MM.1S (cell line): ENCODE results near the gene NTN1.

Source experiments
- DNase-seq: peaks from one replicate; pipeline ENCODE4 v3.0.0-alpha.2; 2015
- H2AFZ ChIP-seq: fragments of 300-600 bp; sonication (generic); 2 replicates; pipeline ENCODE4 v1.6.0; 2016; ENCODE audit warnings: antibody characterized with exemption, low read length
- H3F3A ChIP-seq: fragments of 300-600 bp; sonication (generic); 2 replicates; pipeline ENCODE4 v1.6.1; 2016; ENCODE audit warnings: mild to moderate bottlenecking, antibody characterized with exemption, low read length, moderate library complexity, mixed read lengths; ENCODE audit not compliant: insufficient read depth
- H3K27ac ChIP-seq: fragments of 300-600 bp; sonication (generic); 2 replicates; pipeline ENCODE4 v1.5.1; 2016; ENCODE audit warnings: mild to moderate bottlenecking, low read length
- H3K27me3 ChIP-seq: fragments of 300-600 bp; sonication (generic); replicated peaks from 2 replicates; pipeline ENCODE4 v1.6.0; 2016; ENCODE audit warnings: low read length; ENCODE audit not compliant: insufficient read depth
- H3K36me3 ChIP-seq: fragments of 300-600 bp; sonication (generic); replicated peaks from 2 replicates; pipeline ENCODE4 v1.6.1; 2016; ENCODE audit warnings: mild to moderate bottlenecking, low read length, mixed read lengths; ENCODE audit not compliant: insufficient read depth
- H3K4me1 ChIP-seq: fragments of 300-600 bp; sonication (generic); 2 replicates; pipeline ENCODE4 v1.6.1; 2016; ENCODE audit warnings: low read length, mixed read lengths
- H3K4me2 ChIP-seq: fragments of 300-600 bp; sonication (generic); 2 replicates; pipeline ENCODE4 v1.6.0; 2016; ENCODE audit warnings: low read depth, low read length
- H3K4me3 ChIP-seq: fragments of 300-600 bp; sonication (generic); 2 replicates; pipeline ENCODE4 v1.5.1; 2016; ENCODE audit warnings: low read length, mixed read lengths
- H3K79me2 ChIP-seq: fragments of 300-600 bp; sonication (generic); 2 replicates; pipeline ENCODE4 v1.6.1; 2016; ENCODE audit warnings: mixed run types, low read length, mixed read lengths
- H3K9ac ChIP-seq: fragments of 300-600 bp; sonication (generic); 2 replicates; pipeline ENCODE4 v1.6.1; 2016; ENCODE audit warnings: low read length, mixed read lengths
- H3K9me2 ChIP-seq: fragments of 300-600 bp; sonication (generic); replicated peaks from 2 replicates; pipeline ENCODE4 v1.6.1; 2016; ENCODE audit warnings: mild to moderate bottlenecking, low read length, mixed read lengths; ENCODE audit not compliant: insufficient read depth
- H3K9me3 ChIP-seq: fragments of 300-600 bp; sonication (generic); replicated peaks from 2 replicates; pipeline ENCODE4 v1.6.1; 2016; ENCODE audit warnings: mild to moderate bottlenecking, low read length, mixed read lengths; ENCODE audit not compliant: insufficient read depth
- H4K20me1 ChIP-seq: fragments of 300-600 bp; sonication (generic); 2 replicates; pipeline ENCODE4 v1.6.1; 2016; ENCODE audit warnings: mild to moderate bottlenecking, low read length, moderate library complexity, mixed read lengths; ENCODE audit not compliant: insufficient read depth
- EZH2 ChIP-seq: fragments of 300-600 bp; sonication (generic); optimal IDR thresholded peaks from 2 replicates; pipeline ENCODE3; 2017; ENCODE audit warnings: low read depth, mild to moderate bottlenecking, antibody characterized with exemption, low read length, mixed read lengths
- EZH2phosphoT487 ChIP-seq: fragments of 300-600 bp; sonication (generic); IDR thresholded peaks from 2 replicates; pipeline ENCODE4 v1.6.1; 2018; ENCODE audit warnings: antibody characterized with exemption, low read length
- TF ChIP-seq, protein P1 (sequence below): fragments of 300-600 bp; sonication (generic); IDR thresholded peaks from 2 replicates; pipeline ENCODE4 v1.5.1; 2016; ENCODE audit warnings: antibody characterized with exemption, low read length, mixed read lengths

NTN1 gene

DNA sequence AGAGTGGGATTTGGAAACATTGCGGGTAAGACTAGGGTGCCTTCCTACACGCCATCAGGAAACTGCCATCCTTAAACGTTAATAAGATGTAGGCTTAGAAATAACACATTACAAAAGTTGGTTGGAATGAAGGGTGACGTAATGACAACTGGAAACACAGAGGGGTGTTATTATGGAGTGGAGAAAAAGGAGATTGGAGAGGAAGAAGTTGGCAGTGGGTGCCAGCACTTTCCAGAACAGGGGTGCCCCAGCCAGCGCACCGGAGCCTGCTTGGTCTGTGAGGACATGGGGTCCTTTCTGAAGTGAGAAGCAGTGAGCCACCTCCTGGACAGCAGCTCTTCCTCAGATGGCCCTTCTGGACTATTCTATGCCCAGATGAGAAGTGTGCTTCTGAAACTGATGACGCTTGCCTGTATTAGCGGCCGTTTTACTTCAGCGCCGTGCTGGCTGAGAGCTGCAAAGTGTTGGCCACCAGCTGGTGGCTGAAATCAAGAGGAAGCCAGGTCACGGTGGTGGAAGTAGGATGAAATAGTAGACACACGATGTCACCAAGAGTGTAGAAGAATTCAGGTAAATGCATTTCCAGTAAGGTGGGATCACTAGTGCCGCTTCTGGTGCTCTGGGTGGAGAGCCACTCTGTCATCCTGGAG, 244.8 kb downstream of the NTN1 start:
- no peaks in the 10 kb centered on the region for H3K4me1 ChIP-seq
- no peak overlapping the region for H3K4me3 ChIP-seq
- H3K9ac ChIP-seq = no peak overlapping the region
- no peaks in the 10 kb centered on the region for H3K9me2 ChIP-seq
- no peaks in the 10 kb centered on the region for H3K27me3 ChIP-seq
- TF ChIP-seq, protein P1, sequence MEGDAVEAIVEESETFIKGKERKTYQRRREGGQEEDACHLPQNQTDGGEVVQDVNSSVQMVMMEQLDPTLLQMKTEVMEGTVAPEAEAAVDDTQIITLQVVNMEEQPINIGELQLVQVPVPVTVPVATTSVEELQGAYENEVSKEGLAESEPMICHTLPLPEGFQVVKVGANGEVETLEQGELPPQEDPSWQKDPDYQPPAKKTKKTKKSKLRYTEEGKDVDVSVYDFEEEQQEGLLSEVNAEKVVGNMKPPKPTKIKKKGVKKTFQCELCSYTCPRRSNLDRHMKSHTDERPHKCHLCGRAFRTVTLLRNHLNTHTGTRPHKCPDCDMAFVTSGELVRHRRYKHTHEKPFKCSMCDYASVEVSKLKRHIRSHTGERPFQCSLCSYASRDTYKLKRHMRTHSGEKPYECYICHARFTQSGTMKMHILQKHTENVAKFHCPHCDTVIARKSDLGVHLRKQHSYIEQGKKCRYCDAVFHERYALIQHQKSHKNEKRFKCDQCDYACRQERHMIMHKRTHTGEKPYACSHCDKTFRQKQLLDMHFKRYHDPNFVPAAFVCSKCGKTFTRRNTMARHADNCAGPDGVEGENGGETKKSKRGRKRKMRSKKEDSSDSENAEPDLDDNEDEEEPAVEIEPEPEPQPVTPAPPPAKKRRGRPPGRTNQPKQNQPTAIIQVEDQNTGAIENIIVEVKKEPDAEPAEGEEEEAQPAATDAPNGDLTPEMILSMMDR = no peak
- TF ChIP-seq EZH2phosphoT487 = no peak
- no peak for TF ChIP-seq EZH2
- no peaks in the 10 kb centered on the region for H4K20me1 ChIP-seq
- no peak overlapping the region for H2AFZ ChIP-seq
- no peaks in the 10 kb centered on the region for H3K79me2 ChIP-seq
- DNase-seq = no peak
- H3K9me3 ChIP-seq = no peaks in the 10 kb centered on the region
- no peaks in the 10 kb centered on the region for H3F3A ChIP-seq
- no peak overlapping the region for H3K4me2 ChIP-seq
- H3K36me3 ChIP-seq = no peaks in the 10 kb centered on the region
- H3K27ac ChIP-seq = no peak overlapping the region

DNA sequence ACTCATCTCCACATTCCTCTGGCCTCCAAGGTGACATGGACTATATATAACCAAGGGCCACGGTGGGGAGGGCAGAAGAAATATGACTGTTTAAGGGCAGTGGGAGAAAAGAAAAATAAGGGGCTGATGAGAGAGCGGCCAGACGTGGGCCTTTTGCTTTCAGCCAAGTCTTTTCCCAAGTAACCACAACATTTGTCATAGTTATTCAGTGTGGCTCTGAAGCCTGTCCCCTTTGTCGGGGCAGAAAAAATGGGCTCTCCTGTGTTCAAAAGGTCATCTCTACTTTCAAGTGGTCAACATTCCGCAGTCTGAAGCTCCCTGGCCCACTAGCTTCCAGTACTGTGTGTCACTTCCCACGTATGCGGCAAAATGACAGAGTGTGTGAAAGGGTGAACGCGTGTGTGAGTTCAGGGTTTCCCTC, 245.4 kb downstream of the NTN1 start:
- no peaks in the 10 kb centered on the region for H3K9me3 ChIP-seq
- no peaks in the 10 kb centered on the region for H3K27me3 ChIP-seq
- H3K36me3 ChIP-seq = no peaks in the 10 kb centered on the region

DNA sequence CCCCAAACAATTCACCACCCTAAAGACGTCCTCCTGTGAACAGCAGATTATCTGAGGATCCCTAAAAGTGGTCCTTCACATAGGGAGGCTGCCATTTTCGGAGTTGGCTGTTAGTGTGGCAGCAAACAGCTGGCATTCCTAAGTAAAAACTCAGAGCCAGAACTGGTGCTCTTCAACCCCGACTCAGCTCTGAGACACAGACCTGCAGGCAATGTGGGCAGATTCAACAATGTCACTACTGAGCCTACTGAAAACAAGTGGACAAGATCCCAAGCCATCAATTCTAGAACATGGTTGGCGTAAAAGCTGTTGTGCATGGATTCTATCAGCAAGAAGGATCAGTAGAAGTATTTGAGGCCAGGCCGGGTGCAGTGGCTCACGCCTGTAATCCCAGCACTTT, 247.2 kb downstream of the NTN1 start:
- no peak overlapping the region for H2AFZ ChIP-seq
- H3K9me2 ChIP-seq = no peaks in the 10 kb centered on the region
- no peak overlapping the region for H3K4me3 ChIP-seq
- no peak overlapping the region for H3K9ac ChIP-seq
- H3K27ac ChIP-seq = no peak overlapping the region
- no peaks in the 10 kb centered on the region for H3K79me2 ChIP-seq
- H3K9me3 ChIP-seq = no peaks in the 10 kb centered on the region
- no peaks in the 10 kb centered on the region for H4K20me1 ChIP-seq
- H3K4me2 ChIP-seq = no peak overlapping the region
- H3K36me3 ChIP-seq = no peaks in the 10 kb centered on the region
- no peaks in the 10 kb centered on the region for H3F3A ChIP-seq
- DNase-seq = no peak
- no peaks in the 10 kb centered on the region for H3K27me3 ChIP-seq
- no peaks in the 10 kb centered on the region for H3K4me1 ChIP-seq
- TF ChIP-seq, protein P1 = no peak
- TF ChIP-seq EZH2phosphoT487 (no peak), EZH2 (no peak)

More for the DNA sequence above, 245.4 kb downstream of the NTN1 start:
- Histone ChIP-seq H3K9me2 (no peaks in the 10 kb centered on the region), H3K27ac (no peak overlapping the region), H2AFZ (no peak overlapping the region), H3K4me2 (no peak overlapping the region), H3F3A (no peaks in the 10 kb centered on the region), H3K4me3 (no peak overlapping the region), H3K4me1 (no peaks in the 10 kb centered on the region), H3K79me2 (no peaks in the 10 kb centered on the region), H3K9ac (no peak overlapping the region), H4K20me1 (no peaks in the 10 kb centered on the region)
- no peak for DNase-seq
- no peak for TF ChIP-seq EZH2phosphoT487
- no peak for TF ChIP-seq EZH2
- TF ChIP-seq, protein P1 = no peak
